OCI-M1 (cell line): ENCODE measurements around the gene SRRM4.
"Not testable (repeated sequence)": the region's sequence is repeated elsewhere in the genome, so short reads cannot be mapped to it uniquely, and the experiment has no call there.

Source experiments
- DNase-seq: peaks from one replicate; lab custom pipeline; 2025; lab: John Stamatoyannopoulos, UW

SRRM4 gene

DNA sequence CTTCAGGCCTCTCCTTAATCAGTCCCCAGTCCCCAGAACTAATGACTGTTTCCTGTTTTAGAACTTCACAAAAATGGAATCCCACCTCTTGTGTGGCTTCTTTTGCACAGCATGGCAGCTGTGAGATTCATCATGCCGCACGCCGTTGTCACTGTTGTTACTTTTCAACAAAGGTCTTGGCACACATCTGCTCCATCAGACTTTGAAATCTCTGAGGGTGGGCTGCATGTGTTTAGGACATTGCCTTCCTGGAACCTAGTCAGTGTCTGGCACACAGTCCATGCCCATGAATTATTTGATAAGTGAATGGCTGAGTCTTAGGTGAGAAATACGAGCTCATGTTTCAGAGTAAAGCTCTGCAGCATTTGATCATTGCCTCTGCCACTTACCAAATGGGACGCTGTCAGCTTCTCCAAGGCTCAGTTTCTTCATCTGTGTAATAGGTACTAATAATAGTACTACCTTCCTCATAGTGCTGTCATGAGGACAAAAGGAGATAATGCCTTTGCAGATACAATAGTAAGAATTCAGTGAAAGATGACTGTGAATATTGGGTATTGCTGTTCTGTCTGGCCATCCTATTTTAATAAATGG, 90.4 kb downstream of the SRRM4 start:
- DNase-seq: no peak

DNA sequence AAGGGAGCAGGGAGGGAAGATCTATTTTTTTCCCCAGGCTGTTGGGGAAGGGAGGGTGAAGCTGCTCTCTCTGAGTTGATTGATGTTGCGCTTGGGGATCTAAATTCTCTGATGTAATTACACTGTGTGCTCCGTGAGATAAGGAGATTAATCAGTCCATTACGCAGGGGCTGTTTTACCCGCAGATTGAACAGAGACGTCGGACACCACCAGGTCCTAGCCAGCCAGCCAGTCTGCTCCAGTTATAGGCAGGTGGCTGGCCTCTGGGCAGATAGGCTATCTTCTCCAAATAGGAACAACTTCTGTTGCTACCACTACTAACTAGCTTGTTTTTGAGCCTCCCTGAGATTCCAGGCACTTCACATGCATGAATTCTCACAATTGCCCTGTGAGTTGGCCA, 91.1 kb downstream of the SRRM4 start:
- peak; percentile 0 for DNase-seq

DNA sequence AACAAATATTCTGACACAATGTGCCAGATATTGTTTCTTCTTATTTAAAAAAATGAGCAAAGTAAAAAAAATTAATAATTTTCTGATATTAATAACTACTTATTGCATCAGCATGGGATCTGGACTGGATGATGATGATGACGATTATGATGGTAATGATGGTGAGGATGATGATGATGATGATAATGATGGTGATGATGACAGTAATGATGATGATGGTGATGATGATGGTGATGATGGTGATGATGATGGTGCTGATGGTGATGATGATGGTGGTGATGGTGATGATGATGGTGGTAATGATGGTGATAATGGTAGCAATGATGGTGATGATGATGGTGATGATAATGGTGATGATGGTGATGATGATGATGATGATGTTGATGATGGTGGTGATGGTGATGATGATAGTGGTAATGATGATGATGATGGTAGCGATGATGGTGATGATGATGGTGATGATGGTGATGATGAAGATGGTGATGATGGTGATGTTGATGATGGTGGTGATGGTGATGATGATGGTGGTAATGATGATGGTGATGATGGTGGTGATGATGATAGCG, 94.0 kb downstream of the SRRM4 start:
- DNase-seq: no peak

DNA sequence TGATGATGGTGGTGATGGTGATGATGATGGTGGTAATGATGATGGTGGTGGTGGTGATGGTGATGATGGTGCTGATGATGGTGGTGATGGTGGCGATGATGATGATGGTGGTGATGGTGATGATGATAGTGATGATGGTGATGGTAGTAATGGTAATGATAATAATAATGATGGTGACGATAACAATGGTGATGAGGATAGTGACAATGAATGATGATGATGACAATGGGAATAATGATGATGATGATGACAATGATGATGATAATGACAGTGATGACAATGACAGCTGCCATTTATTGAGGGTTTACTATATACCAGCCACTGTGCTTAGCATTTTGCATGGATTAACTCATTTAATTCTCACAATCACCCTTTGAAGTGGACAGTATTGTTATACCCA, 94.6 kb downstream of the SRRM4 start:
- no peak for DNase-seq

DNA sequence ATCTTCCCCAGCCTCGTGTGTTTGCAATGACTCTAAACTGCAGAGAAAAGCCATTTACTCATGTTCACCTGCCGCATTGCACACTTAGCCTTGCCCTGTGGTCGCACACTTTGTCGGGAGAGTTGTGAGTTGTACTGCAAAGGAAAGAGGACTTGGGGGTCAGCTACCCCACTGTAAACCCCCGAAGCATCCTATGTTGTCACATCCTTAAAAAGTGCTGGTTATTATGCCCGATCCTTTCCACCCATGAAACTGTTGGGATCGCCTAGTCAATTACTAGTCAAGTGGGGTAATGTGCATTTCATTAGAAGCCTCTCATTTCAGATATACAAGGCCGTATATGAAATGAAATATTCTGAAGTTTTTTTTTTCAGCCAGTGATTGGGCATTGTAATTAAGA, 98.2 kb downstream of the SRRM4 start:
- DNase-seq: no peak

DNA sequence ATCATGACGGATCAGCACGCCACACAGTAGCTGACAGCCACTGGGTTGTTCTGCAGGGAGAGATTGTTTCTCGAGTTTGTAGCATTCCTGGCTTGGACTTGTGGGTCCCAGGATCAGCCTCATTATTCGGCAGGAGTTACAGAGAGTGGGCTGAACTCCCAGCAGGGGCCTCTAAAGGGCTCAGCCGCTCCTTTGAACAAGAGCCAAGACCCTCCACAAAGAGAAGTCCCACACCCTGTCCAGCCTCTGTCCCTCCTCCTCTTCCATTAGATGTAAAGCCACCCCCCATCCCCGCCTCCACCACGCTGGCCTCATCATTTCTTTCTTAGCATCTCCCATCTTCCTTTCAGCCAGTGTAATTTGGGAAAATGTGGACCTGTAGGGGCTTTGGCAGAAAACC, 100.7 kb downstream of the SRRM4 start:
- DNase-seq: no peak

DNA sequence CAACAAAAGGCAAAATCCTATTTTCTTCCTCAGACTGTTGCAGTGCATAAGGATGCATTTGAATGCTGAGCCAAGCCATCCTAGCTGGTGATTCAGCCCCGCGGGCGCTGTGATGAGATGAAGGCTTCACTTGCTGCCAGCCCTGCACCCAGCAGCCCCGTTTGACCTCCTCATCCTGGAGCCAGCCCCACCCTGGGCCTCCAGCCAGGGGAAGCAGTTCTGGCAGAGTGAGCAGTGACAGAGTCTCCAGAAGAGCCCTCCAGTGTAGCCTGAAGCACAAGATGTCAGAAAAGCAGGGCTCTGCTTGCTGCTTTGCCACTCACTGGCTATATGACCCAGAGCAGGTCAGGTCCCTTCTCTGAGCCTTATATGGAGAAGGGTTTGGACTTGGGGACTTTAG, 101.2 kb downstream of the SRRM4 start:
- no peak for DNase-seq

DNA sequence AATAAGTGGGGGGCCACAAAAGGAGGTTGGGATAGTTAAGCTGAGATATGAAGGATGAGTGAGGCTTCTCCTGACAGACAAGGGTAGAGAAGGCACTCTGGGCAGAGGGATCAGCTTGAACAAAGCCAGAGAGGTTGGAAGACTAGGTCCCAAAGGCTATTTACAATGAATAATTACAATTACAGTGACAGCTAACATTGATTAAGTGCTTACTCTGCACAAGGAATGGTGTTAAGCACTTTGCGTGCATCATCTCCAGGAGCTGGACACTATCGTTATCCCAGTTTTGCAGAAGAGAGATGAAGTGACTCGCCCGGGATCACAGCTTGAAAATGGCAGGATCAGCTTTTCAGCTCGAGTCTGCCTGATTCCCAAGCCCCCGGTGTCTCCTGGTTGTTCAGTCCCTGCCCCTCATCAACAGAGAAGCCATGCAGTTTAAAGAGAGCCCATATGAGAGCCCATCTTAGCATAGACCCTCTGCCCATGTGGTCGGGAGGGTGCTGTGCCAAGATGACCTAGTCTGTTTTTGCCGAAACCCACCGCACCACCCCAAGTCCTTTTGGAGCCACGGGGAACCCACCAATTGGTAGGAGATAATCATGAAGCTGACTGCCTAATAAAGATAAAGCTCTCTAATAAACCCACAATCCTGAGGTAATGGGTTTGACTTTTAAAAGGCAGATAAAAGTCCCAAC, 107.5 kb downstream of the SRRM4 start:
- no peak for DNase-seq

DNA sequence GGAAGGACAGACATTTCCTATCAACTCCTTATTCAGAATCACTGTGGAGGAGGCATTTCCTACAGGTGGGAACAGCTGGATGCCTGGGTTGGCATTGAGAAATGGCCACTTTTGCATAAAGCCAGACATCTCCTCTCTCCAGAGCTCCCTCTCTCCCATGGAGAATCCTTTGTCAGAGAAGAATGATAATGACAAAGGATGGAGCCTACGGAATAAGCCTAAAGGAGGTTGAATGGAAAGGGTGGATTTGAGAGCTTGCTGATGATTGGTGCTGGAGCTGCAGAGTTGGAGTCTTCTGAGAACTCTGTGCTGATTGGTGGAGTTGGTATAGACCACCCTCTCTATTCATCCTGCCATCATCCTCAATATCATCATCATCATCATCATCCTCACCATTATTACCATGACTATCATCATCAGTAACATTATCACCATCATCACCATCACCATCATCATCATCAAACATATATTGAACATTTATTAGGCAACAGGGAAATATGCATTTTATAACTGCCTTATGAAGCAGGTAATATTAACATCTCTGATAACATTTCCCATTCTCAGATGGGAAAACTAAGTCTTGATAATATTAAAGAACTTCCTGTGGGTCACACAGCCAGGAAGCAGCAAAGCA, 108.2 kb downstream of the SRRM4 start:
- DNase-seq: no peak

DNA sequence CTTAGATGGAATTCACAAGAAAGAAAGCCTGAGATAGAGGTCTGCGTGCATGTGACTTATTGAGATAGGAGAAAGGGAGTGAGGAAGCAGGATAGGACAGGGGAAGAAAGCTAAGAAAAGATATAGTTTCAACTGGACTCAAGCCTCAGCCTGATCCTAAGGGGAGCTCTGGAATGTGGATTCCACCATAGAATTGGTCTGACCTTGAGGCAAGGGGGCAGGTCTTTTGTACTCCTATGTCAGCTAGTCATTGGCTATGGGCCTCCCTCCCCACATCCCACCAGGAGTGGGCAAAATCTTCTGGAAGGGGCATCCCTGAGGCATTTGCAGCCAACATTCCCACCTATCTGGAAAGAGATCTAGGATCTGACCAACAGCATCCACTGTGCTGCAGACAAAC, 108.9 kb downstream of the SRRM4 start:
- DNase-seq: no peak

DNA sequence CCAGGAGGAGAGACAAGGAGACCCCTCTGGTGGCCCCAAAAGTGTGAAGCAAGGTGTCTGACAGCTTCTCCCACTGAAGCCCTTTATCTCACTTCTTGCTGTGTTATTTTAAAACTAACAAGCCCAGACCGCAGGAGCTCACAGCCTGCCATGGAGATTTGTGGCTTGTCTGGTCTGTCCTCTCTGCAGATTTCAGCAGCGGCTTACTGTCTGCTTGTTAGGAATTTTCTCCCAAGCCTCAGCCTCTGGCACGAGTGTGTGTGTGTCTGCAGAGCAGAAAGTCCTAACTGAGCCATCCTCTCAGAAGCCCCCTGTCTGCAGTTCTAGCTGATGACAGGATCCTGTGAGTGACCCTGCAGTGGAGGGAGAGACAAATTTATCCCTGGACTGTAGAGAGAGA, 109.5 kb downstream of the SRRM4 start:
- no peak for DNase-seq

DNA sequence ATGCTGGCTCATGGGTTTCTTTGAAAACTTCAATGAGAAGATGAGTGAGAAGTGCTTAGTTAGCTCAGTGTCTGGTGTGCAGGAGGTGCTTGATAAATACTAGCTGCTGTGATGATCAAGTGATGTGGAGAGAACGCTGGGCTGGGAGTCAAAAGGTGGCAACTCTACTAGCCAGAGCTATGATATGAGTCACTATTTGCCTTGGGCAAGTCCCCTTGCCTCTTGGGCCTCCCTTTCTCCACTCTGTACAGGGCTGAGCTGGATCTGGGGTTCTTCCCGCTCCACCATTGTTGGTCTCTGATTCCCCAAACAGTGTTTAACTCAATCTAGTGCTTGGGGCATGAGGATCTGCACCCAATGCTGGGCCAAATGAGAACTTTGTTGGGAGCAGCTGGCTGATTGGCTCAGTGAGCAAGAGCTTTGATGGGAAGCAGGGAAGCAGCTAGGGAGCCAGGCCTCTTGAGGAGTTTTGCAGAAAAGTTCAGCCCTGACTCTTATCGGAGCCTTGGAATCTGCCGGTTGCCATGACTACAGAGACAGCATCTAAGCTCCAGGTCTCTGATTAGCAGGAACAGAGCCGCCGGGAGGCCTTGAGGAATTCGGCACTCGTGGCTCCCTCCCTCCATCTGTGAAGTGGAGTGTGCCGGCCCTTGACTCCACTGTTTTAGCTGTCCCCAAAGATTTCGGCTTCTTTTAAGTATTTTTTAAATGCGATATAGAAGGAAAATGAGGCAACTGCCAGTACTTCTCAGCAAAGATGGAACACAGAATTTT, 115.3 kb downstream of the SRRM4 start:
- no peak for DNase-seq

DNA sequence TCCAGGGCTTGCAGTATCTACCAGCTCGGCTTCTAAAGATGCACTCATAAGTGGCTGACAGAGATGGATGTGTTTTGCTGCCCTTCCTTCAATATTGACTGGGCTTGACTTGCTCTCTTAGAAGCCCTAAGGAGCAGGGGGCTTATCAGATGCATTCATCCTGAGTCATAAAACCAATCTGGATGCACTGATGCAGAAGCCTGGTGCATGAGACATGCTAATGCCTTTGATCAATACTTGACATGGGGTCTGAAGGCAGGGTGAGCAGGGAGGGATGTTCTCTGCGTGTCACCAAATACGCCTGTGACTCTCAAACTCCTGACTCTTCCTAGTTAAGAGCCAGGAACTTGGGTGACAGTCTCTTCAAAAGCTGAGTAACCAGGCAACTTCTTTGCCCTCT, 119.6 kb downstream of the SRRM4 start:
- no peak for DNase-seq

DNA sequence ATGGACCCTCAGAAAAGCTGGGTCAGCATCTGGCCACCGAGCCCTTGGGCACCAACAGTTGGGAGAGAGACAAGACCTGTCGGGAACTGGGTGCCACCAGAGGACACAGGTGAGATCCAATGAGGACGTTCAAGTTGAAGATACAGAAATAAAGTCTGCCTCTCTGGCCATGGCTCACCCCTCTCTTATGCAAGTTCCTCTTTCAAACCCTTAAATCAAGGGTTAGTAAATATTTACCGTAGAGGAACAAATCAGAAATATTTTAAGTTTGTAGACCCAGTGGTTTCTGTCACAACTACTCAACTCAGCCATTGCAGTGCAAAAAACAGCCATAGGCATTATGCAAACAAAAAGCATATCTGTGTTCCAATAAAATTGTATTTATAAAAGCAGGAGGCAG, 120.9 kb downstream of the SRRM4 start:
- DNase-seq: no peak

DNA sequence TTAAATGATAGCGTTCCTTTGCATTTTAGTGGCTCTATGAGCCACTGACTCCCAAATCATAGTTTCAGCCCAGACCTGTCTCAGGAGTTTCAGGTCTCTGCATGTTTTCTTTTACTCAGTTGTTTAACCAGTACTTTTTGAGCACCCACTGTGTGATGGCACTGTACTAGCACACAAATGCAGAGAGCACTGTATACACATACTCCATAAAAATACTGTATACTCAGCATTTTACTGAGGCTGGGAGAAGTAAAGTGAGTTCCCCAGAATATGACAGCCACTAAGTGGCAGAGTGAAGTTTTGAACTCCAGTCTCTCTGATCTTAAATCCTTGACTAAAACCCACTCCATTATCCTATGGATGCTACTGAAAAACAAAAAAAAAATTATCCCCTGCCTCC, 121.4 kb downstream of the SRRM4 start:
- no peak for DNase-seq

DNA sequence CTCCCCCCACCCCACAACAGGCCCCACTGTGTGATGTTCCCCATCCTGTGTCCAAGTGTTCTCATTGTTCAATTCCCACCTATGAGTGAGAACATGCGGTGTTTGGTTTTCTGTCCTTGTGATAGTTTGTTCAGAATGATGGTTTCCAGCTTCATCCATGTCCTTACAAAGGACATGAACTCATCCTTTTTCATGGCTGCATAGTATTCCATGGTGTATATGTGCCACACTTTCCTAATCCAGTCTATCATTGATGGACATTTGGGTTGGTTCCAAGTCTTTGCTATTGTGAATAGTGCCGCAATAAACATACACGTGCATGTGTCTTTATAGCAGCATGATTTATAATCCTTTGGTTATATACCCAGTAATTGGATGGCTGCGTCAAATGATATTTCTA, 123.6 kb downstream of the SRRM4 start:
- not testable (repeated sequence) for DNase-seq

DNA sequence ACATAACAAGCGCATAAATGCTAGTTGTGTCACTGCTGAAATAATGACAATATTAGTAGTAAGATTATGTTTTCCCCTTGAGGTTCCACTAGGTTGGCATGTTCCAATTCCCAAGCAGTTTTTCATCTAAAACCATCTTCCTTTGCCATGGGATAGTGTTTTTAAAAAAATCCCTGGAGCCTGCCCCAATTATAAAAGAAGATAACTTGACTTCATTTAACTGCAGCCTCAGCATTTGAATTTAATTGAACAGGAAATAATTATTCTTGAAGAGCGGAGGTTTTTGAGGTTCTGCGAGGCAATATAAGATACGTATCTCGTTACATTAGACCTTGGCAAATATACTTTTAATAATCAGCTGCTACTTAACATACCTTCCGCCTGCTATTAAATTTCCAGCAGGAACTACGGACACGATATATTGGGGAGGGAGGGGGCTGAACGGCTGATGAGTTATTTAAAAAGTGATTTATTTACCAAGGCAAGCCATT, 132.2 kb downstream of the SRRM4 start:
- no peak for DNase-seq

DNA sequence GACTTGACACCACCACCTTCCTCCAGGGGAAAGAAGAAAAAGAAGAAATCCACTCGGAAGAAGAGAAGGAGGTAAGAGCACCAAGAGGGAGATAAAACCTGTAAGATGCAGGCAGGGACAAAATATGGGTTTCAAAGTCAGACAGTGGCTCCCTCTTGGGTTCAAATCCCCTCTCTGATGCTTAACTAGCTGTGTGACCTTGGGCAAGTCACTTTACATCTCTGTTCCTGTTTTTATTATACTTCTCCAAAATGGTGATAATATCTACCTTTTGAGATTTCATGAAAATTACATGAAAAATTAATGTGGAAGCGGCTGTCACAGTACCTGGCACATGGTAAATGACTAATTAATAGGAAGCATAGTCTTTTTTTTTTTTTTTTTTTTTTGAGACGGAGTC, 133.0 kb downstream of the SRRM4 start:
- no peak for DNase-seq

DNA sequence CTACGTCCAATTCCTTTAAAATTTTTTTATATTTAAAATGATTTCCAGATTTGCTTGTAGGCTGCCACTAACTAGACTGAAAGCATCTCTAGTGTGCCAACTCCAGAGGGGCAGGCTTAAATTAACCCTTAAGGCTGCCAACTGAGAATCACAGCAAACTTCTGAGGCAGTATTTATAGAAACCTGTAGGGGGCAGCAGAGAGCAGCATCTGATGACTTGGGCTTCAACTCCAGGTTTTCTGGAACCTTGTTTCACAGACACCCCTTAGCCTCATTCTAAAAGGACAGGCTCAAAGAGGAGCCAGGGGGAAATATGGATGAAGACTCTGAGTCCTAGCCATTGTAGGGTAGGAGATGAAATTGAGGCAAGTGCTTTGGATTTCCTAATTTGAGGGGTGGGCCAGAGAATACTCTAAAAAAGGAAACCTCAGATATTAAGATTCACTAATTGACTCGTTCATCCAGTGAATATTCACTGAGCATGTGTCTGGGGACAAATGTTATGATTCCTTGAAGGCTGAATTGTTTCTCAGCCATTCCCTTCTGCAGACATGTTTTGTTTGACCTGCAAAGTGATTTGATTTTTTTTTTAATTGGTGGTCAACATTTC, 134.1 kb downstream of the SRRM4 start:
- peak; percentile 58 for DNase-seq

DNA sequence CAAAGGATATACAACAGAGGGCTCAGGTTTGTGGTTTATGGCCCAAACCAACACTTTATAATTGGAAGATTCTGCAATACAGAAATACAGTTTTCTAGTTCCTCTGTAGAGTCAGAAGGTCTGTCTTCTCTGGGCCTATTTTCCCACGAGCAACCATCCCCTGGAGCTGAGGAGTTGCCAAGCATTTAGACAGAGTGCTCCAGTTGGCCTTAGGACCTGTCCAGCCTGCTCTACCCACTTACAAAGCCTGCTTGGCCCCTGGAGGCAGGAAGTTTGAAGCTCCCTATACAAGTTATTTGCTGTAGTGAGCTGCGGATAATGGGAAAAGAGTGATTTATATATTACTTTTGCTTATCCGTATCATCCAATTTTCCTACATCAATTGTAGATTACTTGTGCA, 136.6 kb downstream of the SRRM4 start:
- no peak for DNase-seq

DNA sequence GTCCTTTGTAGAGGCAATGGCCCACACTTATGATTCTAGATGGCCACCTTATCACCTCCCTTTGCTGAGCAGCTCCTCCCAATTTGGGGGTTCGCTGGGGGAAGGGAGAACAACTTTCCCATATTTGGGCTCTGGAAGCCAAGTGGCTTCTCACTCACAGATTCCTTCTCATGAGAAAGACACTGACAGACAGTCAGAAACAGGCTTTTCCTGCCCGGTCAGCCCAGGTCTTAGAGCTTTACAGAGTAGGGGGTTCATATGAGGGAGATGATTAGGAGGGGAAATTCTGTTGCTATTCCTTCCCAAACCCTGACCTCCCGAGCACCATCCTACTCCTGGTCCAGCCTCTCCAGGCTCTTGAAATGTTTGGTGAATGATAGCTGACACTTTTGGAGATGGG, 137.3 kb downstream of the SRRM4 start:
- DNase-seq: no peak

DNA sequence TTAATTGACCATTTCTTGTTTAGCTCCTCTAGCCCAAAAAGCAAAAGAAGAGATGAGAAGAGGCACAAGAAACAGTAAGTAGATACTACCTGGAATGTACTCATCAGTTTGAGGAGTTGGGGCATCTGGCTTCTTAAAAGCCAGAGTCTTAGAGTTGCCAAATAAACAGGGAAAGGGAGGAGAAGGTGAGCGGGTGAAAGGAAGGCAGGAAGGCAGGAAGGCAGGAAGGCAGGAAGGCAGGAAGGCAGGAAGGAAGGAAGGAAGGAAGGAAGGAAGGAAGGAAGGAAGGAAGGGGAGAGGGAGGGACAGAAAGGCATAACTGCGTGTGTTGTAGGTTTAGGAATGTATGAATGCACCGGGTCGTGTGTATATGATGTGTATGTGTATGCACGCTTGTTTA, 140.7 kb downstream of the SRRM4 start:
- DNase-seq: no peak
